ENCODE measurements around the gene KHDC1. TPM values are rescaled to one million over a fixed set of nuclear protein-coding genes. Genes with fewer than 3 reads are reported as not detected.

Gene KHDC1
- total and polyA plus RNA-seq, 2 experiments from 2014 or later, result 4.3 to 5.5 TPM

DNA sequence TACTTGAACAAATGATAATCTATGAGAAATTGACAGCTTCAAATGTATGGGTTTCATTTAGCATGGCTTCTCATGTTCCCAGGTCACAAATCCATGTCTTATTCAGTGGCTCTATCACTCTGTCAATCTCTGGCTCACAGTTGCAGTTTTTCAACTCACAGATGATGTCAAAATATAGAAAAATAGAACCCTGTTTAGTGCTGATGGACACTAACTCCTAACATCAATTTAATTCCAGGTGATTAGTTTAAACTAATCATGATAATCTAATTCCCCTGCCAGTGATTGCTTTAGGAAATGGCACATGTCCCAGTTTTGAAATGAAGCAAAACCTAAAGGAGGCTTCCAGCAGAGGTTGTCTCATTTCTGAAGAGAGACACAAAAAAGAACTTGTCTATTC, 13.0 kb downstream of the KHDC1 start:
- Histone ChIP-seq H3K4me2 (no peak overlapping the region), H3K4me3 (no peak overlapping the region), H3K27me3 (no peaks in the 10 kb centered on the region), H3K9me2 (replicated peaks; ENCODE audit: insufficient read depth) (no peaks in the 10 kb centered on the region), H3K9me3 (ENCODE audit: low read depth) (no peaks in the 10 kb centered on the region), H3K36me3 (replicated peaks; ENCODE audit: insufficient read depth, low read depth) (no peaks in the 10 kb centered on the region), H4K20me1 (ENCODE audit: insufficient read depth, poor library complexity, severe bottlenecking) (no peaks in the 10 kb centered on the region), H3K4me1 (ENCODE audit: insufficient read depth) (no peaks in the 10 kb centered on the region), H3K79me2 (no peaks in the 10 kb centered on the region), H2AFZ (no peak overlapping the region), H3K27ac (no peak overlapping the region)
- TF ChIP-seq EZH2 (IDR thresholded peaks at IDR 0.05; ENCODE audit: borderline replicate concordance) (no peak), EZH2phosphoT487 (IDR thresholded peaks at IDR 0.05; ENCODE audit: low read depth, severe bottlenecking, unreplicated experiment) (no peak)
- TF ChIP-seq, protein P1, sequence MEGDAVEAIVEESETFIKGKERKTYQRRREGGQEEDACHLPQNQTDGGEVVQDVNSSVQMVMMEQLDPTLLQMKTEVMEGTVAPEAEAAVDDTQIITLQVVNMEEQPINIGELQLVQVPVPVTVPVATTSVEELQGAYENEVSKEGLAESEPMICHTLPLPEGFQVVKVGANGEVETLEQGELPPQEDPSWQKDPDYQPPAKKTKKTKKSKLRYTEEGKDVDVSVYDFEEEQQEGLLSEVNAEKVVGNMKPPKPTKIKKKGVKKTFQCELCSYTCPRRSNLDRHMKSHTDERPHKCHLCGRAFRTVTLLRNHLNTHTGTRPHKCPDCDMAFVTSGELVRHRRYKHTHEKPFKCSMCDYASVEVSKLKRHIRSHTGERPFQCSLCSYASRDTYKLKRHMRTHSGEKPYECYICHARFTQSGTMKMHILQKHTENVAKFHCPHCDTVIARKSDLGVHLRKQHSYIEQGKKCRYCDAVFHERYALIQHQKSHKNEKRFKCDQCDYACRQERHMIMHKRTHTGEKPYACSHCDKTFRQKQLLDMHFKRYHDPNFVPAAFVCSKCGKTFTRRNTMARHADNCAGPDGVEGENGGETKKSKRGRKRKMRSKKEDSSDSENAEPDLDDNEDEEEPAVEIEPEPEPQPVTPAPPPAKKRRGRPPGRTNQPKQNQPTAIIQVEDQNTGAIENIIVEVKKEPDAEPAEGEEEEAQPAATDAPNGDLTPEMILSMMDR (IDR thresholded peaks at IDR 0.05; ENCODE audit: poor library complexity), result no peak
- no peak for DNase-seq (ENCODE audit: low spot score)

DNA sequence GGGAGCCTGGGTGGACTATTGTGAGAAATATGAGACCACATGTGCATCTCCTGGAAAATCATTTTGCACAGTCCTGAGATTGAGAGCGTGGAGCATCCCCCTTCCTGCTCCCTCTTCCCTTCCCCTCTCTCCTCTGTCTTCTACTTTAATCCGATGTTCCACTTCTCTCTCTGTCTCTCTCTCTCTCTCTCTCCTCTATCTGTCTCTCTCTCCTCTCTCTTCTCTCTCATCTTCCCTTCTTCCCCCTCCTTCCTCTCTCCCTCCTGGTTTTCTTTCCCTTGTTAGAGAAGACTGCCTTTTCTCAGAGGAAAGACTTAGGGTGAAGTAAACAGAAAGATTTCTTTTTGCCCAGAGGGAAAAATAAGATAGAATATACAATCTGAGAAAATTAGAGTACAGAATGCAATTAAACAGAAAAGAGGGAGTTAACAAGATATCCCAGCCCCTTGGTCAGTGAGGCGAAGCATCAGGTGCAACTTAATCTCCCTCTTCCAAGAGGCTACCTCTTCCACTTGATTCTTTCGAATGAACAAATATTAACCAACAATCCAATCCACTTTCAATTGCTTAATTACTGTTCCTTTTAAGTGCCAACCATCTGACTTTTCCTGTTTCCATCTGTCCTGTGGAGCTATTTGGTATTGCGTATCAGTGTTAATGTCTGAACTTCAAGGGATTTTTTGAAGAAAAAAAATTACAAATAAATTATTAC, 14.6 kb downstream of the KHDC1 start:
- H3K27me3 ChIP-seq, result no peaks in the 10 kb centered on the region

DNA sequence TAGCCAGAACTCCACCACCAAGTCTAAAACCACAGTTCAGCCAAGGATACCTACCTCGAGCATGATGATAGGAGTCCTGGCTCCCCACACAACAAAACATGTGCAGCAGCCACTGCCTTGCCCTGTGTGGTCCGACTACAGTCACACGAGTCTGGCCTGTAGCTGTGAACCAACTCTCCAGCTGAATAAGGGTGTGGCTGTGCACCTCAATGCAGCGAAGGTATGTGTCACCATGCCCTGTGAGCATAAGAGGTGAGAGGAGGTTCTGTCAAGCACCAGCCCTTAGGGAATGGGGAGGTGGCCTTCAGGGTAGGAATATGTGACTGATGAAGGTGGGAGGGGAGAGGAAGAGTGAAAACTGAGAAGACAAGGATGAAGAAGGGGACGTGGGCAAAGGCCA, 21.0 kb downstream of the KHDC1 start:
- no peaks in the 10 kb centered on the region for H3K4me1 ChIP-seq (ENCODE audit: insufficient read depth)
- no peaks in the 10 kb centered on the region for H4K20me1 ChIP-seq (ENCODE audit: insufficient read depth, poor library complexity, severe bottlenecking)
- H3K9me2 ChIP-seq (replicated peaks; ENCODE audit: insufficient read depth), result no peaks in the 10 kb centered on the region
- WGBS (ENCODE audit: low lambda C conversion rate, missing lambda C conversion rate), result 87% methylated on average over 5 of the region's 5 CpGs
- no peaks in the 10 kb centered on the region for H3K79me2 ChIP-seq
- no peak overlapping the region for H3K4me3 ChIP-seq
- H3K27ac ChIP-seq, result no peak overlapping the region
- H3K36me3 ChIP-seq (replicated peaks; ENCODE audit: insufficient read depth, low read depth), result no peaks in the 10 kb centered on the region
- DNase-seq (ENCODE audit: low spot score), result no peak
- TF ChIP-seq, protein P1 (IDR thresholded peaks at IDR 0.05; ENCODE audit: poor library complexity), result no peak
- no peak for TF ChIP-seq EZH2phosphoT487 (IDR thresholded peaks at IDR 0.05; ENCODE audit: low read depth, severe bottlenecking, unreplicated experiment)
- TF ChIP-seq EZH2 (IDR thresholded peaks at IDR 0.05; ENCODE audit: borderline replicate concordance), result no peak
- no peak overlapping the region for H2AFZ ChIP-seq
- no peaks in the 10 kb centered on the region for H3K27me3 ChIP-seq
- H3K9me3 ChIP-seq (ENCODE audit: low read depth), result no peaks in the 10 kb centered on the region
- H3K4me2 ChIP-seq, result no peak overlapping the region

More for the DNA sequence above, 14.6 kb downstream of the KHDC1 start:
- Histone ChIP-seq H3K9me2 (replicated peaks; ENCODE audit: insufficient read depth) (no peaks in the 10 kb centered on the region), H3K9me3 (ENCODE audit: low read depth) (no peaks in the 10 kb centered on the region), H3K4me2 (no peak overlapping the region), H3K27ac (no peak overlapping the region), H3K4me3 (no peak overlapping the region), H3K79me2 (no peaks in the 10 kb centered on the region), H4K20me1 (ENCODE audit: insufficient read depth, poor library complexity, severe bottlenecking) (no peaks in the 10 kb centered on the region), H3K4me1 (ENCODE audit: insufficient read depth) (no peaks in the 10 kb centered on the region), H3K36me3 (replicated peaks; ENCODE audit: insufficient read depth, low read depth) (no peaks in the 10 kb centered on the region), H2AFZ (no peak overlapping the region)
- DNase-seq (ENCODE audit: low spot score), result no peak
- WGBS (ENCODE audit: low lambda C conversion rate, missing lambda C conversion rate), result 65% methylated on average over 5 of the region's 5 CpGs
- TF ChIP-seq EZH2 (IDR thresholded peaks at IDR 0.05; ENCODE audit: borderline replicate concordance) (no peak), EZH2phosphoT487 (IDR thresholded peaks at IDR 0.05; ENCODE audit: low read depth, severe bottlenecking, unreplicated experiment) (no peak)
- TF ChIP-seq, protein P1 (IDR thresholded peaks at IDR 0.05; ENCODE audit: poor library complexity), result no peak
